ENCODE measurements around the gene BCAS1.

DNA sequence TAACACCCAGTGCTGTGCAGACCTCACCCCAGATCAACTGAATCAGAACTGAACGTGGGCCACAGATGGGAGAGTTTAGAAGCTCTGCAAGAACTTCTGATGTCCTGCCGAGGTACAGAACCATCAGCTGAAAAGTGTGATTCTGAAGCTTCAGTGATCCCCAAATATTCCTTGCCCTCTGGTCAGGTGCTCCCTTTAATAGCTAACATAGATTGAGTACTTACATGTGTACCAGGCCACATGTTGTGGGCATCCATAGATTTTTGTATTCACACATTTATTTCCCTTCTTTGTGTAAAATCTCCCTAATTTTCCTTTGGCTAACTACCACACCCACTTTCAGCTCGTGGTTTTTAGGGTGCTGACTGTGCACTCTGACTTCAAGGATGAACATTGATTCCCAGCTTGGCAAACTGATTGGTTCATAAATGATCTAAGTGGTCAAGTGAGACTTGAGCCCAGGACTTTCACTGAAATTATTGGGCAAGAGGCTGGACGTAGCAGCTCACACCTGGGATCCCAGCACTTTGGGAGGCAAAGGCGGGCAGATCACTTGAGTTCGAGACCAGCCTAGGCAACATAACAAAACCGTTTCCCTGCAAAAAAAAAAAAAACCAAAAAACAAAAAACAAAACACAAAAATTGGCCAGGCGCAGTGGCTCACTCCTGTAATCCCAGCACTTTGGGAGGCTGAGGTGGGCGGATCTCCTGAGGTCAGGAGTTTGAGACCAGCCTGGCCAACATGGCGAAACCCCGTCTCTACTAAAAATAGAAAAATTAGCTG is 162.2 kb downstream of the BCAS1 start:
- TF ChIP-seq GATA3 (IDR thresholded peaks at IDR 0.05; ENCODE audit: low read depth, low read length): no peak
- TF ChIP-seq GATA2 (IDR thresholded peaks at IDR 0.05; ENCODE audit: low read depth, low read length): no peak

Measured in SH-SY5Y (cell line).